Measurements from ENCODE around the gene SEC24D. TPM values are rescaled to one million over a fixed set of nuclear protein-coding genes. Genes with fewer than 3 reads are reported as not detected.

Gene SEC24D
- total RNA-seq, 1 donor from 2014 or later, result 10.1 TPM

DNA sequence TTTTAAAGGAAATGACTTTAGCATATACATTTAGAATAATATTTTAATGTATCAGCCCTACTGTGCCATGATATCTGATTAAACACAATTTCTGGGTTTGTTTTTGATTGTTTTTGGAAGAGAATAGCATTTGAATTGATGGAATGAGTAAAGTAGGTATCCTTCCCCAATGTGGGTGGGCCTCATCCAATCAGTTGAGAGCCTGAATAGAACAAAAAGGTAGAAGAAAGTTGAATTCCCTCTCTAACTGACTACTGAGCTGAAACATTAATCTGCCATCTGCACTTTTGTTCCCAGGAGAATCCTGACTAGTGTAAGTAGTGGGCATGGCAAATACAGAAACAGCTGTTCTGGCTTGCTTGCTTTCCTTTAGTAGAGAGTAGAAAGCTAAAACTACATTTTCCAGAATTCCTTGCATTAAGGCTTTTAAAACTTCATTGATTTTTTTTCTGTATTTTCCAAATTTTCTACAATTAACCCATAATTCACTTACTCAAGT is 9.7 kb upstream of the SEC24D start:
- DNase-seq, result no peak

DNA sequence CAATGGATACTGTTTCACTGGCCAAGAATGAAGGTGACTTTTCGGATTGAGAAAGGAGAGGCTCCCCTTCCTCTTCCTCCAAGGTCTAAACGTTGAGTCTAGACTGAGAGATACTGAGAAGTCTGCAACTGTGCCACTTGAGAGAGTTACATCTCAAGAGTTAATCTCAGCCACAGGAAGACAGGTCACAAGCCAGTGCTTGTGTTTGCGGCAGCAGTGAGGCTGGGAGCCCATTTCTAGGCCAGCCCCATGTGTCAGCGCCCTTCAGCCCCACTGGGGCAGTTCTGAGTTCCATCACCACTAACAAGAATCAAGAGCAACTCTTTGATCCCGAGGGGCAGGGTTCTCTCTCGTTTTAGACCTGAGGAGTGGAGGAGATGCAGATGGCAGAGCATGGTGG is 7.3 kb upstream of the SEC24D start:
- no peak for DNase-seq

DNA sequence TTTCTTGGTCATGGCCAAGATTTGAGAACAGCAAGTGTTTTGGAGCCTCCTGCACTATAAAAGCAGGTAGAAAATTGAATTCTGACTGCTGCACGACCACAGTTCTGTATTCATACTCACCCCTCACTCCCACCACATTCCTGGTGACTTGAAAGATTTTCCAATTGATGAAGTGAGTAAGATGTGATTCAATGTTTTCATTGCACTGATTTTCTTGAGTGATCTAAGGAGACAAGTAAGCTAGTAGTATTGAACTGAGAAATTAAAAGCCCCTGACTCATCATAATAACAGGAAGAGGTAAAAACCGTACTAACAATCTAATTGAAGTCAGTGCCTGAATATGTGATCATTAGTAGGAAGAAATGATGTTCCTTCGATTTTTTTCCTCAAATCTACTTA is 6.1 kb upstream of the SEC24D start:
- DNase-seq, result no peak

DNA sequence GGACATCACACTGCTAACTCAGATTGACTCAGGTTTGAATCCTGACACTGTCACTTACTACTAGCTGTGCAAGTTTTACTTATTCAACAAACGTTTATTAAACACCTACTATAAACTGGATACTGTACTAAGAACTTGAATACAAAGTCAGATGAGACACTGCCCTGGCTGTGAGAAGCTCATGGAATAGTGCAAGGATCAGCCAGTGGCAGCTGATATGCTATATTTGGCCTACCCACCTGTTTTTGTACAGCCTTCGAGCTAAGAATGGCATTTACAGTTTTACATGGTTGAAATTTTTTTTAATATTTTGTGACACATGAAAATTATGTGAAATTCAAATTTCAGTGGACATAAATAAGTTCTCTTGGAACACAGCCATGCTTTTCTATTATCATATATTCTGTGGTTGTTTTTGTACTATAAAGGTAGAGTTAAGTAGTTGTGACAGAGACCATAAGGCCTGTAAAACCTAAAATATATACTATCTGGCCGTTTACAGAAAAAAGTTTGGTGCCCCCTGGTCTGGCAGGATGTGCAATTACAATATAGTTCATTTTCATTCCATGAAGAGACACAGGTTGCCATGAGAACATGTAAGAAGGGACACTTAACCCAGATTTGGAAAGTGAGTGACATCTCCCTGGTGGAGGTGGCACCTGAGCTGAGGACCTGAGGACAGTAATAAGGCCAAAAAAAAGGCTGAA is 3.4 kb upstream of the SEC24D start:
- no peak for DNase-seq

DNA sequence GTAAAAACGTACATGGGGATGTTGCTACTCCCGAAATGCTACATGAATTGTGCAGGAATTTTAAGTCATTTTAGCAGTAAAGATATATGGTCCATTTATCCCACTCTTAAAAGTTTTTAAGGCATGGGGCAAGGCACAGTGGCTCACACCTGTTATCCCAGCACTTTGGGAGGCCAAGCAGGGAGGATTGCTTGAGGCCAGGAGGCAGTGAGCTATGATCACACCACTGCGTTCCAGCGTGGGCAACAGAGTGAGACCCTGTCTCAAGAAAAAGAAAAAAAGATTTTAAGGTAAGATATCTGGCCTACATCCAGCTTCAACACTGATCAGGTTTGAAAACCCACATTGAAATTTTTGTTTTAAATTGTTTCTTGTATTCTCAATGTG is 1.2 kb upstream of the SEC24D start:
- DNase-seq, result no peak

DNA sequence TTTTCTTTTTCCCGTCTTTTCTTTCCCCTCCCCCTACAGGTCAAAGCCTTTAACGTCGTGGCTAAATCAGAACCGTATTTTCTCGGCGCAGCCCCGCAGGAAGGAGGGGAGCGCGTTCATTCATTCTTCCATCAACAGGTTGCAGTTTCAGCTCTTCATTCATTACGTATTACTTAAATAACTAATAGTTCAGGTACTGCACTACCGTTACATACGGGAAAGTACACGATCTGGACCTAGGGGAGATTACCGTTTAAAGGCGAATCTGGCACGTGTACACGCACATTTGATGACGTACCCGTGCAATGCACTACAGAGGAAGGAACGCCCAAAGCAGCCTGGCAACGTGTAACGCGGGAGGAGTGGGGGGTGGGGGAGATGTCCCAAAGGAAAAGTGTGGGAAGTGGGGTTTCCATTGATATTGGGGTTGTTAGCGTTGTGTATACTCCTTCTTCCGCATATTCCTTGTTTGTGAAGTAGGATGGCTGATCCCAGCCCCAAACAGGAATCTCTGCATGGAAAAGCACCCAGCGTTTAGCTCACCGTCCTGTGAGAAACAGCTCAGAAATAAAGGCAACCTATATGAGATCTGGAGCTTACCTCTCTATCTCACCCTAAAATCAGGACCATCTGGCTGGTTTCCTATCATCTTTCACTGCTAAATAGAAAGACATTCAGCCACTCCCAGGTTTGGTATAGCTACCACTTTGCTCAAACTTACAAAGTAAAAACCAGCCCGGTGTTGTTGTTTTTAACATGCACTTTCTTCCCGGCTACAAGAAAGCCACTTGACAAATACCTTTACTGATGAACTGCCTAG is 585 bp upstream of the SEC24D start:
- DNase-seq, result peak; percentile 12

DNA sequence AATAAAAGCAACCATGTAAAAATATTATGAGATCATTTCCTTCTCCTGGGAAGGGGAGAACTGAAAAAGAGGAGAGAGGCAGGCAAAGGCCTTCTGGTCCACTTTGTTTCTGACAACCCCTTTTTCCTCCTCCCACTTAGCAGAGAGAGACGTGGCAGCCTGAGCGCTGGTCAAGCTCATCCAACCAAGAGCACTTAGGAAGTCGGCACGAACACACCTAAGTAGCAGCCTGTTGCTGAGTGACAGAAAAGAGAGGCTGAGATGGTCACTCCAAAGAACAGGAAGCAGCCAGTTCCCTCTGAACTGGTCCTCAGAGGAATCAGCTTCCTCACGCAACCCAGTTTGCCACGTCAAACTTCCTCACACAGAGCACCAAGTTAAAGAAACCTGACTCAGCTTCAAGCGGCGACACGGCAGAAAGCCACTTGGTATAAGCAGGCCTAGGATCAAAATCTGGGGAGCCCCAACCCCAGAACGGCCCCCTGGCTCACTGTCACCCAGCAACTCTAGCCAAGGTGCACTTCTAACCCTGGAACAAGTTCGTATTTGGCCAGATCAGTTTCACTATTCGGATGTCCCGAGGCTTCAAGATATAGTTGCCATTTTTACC is 861 bp downstream of the SEC24D start:
- DNase-seq, result peak; percentile 27

DNA sequence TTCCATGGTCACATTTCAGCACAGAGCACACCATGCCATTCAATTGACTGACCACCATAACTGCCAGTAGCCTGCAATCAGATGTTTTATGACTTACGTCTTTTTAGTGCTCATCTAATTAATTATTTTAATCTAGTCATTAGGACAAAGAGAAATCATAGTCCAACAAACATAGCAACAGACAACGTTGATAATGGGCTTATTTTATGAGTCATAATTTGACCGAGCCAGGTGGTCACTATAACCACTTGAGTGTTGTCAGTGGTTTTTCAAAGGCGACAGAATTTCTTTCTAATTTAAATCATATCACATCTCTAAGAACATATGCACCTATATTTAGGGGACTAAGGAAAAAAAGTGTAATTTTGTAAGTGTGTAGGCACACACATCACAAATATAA is 1.9 kb downstream of the SEC24D start:
- no peak for DNase-seq

DNA sequence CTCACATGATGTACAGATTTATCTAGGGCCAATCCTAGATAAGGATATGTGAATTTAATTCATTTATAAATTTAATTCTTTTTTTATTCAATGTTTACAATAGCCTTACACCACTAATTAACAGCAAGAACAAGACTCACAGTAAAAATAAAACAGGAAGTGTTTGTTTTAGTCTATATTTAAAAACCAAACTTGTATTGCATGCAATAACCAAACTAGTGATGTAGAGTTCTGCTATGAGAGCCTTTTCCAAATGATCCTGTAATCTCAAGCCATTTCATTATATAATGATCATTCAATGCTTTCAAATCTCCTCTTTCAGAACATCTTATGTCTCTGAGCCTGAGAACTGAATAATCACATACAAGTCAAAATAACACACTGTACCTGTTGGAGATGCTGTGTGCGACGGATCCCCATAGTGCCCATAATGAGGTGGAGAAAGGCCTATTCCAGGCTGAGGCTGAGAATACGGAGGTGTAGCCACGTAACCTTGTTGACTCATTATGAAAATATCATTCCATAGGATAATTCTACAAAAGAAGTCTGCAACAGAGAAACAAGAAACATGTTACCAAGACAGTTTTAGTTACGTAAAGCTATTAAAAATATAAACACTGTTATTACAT is 2.6 kb downstream of the SEC24D start:
- DNase-seq, result no peak

DNA sequence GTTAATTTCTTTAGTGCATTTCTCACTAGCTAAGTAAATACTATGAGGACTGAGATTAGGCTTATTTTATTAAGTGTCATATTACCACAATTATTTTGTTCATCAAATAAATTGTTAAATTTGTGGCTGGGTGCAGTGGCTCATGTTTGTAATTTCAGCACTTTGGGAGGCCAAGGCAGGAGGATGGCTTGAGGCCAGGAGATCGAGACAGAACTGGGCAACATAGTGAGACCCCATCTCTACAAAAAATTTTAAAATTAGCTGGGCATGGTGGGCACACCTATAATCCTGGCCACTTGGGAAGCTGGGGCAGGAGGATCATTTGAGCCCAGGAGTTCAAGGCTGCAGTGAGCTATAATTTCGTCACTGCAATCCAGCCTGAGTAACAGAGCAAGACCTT is 6.8 kb downstream of the SEC24D start:
- DNase-seq, result no peak

DNA sequence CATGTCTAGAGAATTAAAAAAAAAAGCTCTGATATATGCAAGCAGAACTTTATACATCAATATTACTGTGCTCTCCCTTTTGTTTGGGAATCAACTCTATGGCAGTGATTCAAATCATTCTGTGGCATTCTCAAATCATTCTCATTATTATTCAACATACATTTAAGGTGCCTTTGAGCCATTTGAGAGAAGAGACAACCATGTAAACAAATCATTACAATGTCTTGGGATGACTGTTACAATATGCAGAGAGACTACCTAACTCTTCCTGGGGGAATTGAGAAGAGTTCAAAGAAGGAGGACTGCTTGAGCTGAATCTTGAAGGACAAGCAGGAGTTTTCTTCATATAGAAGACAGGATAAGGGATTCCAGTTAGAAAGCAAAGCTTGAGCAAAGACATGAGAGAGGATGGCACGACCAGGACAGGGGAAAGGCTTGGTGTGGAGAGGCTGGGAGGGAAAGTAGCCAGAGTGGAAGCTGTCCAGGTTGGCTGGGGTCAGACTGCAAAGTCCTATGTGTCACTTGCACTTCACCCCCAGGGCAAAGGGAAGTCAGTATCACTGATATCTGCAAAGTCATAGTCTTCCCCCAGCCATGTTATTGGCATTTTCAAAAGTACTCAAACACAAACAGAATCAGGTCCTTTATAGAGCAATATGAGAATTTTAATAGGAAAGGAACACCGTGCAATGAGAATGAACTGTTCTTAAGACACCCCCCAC is 9.0 kb downstream of the SEC24D start:
- DNase-seq, result no peak

DNA sequence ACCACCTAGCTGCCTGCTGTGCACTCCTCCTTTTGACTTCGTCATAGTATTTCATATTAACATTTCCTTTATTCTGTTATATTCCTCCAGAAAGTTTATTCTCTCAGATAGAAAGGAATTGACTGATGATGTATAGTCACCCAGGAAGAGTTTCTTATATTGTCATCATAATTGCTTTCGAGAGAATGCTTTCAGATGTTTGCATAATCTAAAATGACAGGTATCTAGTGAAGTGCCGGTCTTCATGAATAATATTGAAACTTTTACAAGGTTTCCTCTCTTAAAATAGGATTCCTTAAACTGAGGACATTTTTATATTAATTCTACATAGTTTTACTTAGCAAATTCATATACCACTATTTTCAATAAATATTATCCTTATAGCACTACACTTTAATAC is 10.1 kb downstream of the SEC24D start:
- DNase-seq, result no peak

DNA sequence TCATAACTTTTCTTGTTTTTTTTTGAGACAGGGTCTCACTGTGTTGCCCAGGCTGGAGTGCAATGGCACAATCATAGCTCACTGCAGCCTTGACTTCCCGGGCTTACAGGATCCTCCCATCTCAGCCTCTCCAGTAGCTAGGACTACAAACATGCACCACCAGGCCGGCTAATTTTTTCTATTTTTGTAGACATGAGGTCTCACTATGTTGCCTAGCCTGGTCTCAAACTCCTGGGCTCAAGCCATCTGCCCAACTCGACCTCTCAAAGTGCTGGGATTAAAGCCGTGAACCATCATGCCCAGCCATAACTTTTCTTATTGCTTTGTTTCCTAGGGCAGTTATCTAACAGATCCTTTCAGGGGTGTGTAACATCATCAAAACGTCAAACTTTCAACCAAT is 11.8 kb downstream of the SEC24D start:
- no peak for DNase-seq

DNA sequence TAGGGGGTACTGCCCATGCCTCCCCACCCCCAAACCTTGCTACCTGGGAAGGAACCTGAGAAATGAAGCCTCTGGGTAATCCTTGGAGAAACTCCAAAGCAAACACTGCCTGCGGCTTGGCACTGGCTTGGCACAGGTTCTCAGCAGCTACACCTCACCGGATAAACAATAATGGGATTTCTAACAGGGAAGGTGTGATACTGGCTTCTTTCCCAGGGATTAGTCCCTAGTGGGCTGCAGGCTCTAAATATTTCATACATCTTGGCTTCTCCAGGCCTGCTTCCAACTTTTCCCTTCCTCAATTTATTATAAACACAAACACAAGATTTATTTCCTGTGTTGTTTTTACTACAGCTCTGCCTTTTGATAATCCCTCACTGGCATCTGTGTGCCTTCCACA is 12.5 kb downstream of the SEC24D start:
- DNase-seq, result no peak

DNA sequence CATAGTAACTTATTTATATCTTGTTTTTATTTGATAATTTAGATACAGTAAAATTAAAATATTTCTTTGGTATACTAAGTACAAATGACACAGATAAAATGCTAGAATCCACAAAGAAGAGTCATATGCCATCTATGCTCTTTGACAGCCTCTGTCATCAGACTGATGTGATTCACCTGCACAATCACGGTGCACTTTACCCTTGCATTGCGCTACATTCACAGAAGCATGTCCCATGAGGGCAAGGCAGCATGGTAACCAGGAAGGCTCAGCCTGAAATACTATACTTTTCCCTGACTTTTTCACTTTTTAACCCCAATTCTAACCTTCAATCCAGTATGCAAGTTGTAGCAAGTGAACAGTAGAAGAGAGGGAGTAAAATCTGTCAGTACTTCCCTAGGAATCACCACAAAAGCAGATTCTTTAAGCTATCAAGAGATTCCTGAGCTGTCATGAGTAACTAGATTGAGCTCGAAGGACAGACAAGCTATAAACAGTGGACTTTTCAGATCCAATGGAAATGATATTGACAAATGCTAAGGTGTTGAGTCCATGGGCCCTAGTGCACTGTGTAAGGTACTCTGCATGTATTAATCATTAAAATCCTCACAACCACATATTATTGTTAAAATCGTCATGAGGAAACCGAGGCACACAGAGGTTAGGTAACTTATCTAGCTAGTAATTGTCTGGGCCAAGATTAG is 14.2 kb downstream of the SEC24D start:
- no peak for DNase-seq

DNA sequence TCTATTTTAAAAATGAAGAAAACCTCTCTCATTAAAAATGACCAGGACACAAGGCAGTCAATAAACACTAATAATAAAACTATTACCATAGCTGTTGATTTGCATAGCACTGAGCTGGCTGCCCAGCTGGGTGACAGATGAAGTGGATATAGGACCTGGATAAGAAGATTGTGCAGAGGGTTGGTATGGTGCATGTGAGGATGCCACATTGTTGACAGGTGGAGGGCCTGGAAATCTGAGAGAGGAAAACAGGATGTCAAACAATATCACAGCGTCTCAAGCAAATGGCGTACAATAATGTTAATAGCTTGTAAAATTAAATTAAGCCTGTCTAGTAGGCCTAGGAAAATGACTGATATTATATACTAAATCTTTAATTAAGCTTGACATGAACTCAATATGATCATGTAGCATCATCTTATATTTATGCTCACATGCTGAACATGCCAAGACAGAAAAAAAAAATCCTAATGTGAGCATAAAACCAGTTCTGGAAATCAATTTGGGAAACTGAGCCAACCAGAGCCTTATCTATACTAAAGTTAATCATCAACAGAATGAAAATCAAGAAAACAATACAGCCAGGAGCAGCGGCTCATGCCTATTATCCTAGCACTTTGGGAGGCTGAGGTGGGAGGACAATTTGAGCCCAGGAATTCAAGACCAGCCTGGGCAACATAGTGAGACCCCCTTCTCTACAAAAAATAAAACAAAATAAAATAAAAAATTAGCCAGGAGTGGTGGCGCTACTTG is 18.6 kb downstream of the SEC24D start:
- DNase-seq, result no peak

DNA sequence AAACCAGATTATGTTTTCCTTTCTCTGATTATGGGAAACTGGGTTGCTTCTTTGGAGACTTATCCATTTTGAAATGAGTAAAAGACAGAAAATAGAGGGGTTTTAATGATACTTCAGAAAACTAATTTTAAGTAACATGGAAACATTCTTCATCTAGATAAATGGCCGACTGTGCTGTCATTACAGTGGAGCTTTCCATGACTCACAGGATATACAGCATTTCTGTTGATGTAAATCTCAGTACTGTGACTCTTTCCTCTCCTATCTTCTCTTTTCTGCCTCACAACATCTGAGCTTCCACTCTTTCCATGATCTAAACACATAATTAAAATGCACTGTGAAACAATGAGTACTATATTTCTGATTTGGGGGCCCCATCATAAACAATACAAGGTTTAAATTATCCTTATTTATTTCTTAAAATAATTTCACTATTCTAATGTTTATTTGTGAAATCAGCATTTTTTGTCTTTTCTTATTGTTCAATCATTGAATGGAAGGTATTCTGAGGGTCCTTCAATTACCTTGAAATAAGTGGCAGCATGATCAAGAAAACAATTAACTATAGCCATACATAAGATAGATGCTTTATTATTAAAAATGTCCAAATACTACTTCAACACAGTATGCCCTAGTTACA is 19.3 kb downstream of the SEC24D start:
- no peak for DNase-seq

DNA sequence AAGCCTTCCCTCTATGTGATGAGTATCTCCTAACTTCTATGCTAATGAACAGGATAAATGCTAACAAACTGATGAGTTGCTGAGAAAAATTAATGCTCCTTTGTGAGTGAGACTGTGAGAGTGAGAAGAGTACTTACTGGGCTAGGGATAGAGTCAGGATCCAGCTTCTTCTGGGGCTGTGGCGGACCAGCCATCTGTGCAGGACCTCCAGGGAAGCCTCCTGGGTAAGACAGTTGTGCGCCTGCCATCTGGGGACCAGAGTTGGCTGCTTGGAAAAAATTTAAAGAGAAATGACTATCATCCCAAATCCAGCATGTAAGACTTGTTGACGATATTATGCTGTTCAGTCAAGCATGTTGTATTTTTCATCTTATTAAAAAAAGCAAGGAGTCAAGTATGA is 21.0 kb downstream of the SEC24D start:
- no peak for DNase-seq

DNA sequence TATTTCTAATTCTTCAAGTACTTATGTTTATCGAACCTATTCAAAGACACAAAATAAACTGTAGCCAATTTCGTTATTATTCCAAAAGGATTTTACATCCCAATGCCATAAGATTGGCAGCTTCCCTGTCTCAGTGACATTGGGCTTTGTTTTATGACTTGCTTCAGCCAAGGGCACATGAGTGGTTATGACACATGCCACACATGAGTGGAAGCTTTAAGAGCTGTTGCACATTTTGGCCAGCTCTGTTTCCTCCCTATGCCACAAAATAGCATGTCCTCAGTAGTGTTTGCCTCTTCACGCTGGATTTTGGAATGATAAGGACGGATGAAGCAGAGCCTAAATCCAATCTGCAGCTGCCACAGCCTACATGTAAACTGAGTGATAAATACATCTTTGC is 21.9 kb downstream of the SEC24D start:
- DNase-seq, result no peak

DNA sequence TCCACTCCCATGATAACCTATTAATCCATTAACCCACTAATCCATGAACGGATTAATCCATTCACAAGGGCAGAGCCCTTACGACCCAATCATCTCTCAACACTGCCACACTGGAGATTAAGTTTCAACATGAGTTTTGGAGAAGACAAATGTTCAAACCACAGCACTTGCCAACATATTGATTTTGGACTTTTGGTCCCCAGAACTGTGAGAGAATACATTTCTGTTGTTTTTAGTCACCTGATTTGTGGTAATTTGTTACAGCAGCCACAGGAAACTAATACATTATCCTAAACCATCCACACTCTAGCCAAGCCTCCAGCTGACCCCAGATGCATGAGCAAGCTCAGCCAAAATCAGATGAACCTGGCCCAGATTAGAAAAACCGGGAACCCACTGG is 22.4 kb downstream of the SEC24D start:
- no peak for DNase-seq
